NT2/D1 (cell line): ENCODE data around the gene TRAPPC8.

Source experiments
- DNase-seq: peaks from one replicate; pipeline ENCODE4 v3.0.0-alpha.2; 2011; ENCODE audit warnings: low read depth, low spot score
- H3K27me3 ChIP-seq: 2 replicates; pipeline ENCODE4 v1.6.0; 2011; ENCODE audit warnings: mild to moderate bottlenecking; ENCODE audit not compliant: insufficient read length, insufficient read depth
- H3K36me3 ChIP-seq: 2 replicates; pipeline ENCODE4 v1.6.1; 2011; ENCODE audit warnings: mild to moderate bottlenecking, low read length, mixed read lengths; ENCODE audit not compliant: insufficient read depth, insufficient read length
- H3K4me1 ChIP-seq: 2 replicates; pipeline ENCODE4 v1.5.1; 2011; ENCODE audit not compliant: insufficient read depth, insufficient read length
- H3K4me3 ChIP-seq: 2 replicates; pipeline ENCODE4 v1.5.1; 2011; ENCODE audit warnings: low read depth; ENCODE audit not compliant: insufficient read length
- H3K9ac ChIP-seq: 2 replicates; pipeline ENCODE4 v1.6.0; 2011; ENCODE audit warnings: low read depth; ENCODE audit not compliant: insufficient read length
- H3K9me3 ChIP-seq: 2 replicates; pipeline ENCODE4 v1.5.1; 2011; ENCODE audit warnings: mild to moderate bottlenecking, low read length; ENCODE audit not compliant: insufficient read depth
- SUZ12 ChIP-seq: IDR thresholded peaks from 2 replicates; pipeline ENCODE4 v1.6.1; 2011; ENCODE audit not compliant: insufficient read length, insufficient read depth; ENCODE audit errors: extremely low read depth
- YY1 ChIP-seq: IDR thresholded peaks from 2 replicates; pipeline ENCODE4 v1.6.1; 2011; ENCODE audit not compliant: insufficient read length, insufficient read depth
- ZNF274 ChIP-seq: IDR thresholded peaks from 2 replicates; pipeline ENCODE4 v1.6.1; 2011; ENCODE audit warnings: mild to moderate bottlenecking, low read depth, low read length

TRAPPC8 gene, protein sequence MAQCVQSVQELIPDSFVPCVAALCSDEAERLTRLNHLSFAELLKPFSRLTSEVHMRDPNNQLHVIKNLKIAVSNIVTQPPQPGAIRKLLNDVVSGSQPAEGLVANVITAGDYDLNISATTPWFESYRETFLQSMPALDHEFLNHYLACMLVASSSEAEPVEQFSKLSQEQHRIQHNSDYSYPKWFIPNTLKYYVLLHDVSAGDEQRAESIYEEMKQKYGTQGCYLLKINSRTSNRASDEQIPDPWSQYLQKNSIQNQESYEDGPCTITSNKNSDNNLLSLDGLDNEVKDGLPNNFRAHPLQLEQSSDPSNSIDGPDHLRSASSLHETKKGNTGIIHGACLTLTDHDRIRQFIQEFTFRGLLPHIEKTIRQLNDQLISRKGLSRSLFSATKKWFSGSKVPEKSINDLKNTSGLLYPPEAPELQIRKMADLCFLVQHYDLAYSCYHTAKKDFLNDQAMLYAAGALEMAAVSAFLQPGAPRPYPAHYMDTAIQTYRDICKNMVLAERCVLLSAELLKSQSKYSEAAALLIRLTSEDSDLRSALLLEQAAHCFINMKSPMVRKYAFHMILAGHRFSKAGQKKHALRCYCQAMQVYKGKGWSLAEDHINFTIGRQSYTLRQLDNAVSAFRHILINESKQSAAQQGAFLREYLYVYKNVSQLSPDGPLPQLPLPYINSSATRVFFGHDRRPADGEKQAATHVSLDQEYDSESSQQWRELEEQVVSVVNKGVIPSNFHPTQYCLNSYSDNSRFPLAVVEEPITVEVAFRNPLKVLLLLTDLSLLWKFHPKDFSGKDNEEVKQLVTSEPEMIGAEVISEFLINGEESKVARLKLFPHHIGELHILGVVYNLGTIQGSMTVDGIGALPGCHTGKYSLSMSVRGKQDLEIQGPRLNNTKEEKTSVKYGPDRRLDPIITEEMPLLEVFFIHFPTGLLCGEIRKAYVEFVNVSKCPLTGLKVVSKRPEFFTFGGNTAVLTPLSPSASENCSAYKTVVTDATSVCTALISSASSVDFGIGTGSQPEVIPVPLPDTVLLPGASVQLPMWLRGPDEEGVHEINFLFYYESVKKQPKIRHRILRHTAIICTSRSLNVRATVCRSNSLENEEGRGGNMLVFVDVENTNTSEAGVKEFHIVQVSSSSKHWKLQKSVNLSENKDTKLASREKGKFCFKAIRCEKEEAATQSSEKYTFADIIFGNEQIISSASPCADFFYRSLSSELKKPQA (N-terminal part only)

DNA sequence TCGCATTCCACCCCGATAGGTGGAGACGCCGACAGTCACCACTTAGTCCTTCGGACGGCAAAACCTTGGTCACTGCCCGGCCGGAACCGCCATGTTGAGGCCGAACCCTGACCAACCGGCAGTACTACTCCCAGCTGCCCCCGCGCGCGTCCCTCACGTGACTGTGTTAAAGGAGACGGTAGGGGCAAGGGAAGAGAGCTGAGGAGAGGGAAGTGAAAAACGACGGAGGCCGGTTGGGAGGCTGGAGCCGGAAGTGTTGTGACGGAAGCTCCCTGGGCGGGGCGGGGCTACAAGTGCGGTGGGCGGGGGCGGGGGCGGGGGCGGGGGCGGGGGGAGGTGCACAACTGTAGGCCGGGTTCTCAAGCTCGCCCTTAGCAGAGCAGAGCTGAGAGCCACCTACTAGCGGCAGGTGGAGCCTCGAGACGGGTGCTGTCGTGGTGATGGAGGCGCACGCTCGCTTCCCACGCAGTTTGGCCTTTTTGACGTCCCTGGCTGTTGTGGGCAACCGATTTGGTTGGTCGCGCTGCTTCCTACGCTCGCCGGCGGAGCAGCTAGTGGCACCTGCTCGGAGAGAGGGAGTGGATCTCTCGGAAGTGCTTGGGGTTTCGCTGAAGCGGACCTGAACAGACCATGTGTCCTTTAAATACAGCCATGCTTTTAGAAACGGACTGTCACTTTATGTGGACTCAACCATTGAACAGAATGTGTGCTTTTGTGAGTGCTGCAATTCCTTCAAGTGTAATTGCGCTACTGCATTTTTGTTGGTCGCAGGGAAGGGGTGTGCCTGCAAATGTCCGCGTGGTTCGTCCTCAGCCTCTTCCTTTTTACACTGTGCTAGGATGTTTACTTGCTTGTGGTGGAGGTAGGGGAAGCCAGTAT lies at the start of gene TRAPPC8:
TSS of gene TRAPPC8 (minus strand) at position 130 of the 879 bp plus-strand sequence. CDS start 364 bp downstream, outside the sequence.
- Histone ChIP-seq H3K27me3 (peaks cover 3% of the 10 kb centered on the region), H3K9me3 (no peaks in the 10 kb centered on the region; the same call in 1 of the 2 replicates), H3K4me3 (peak within 1 kb of the TSS; percentile 97), H3K36me3 (peaks cover 6% of the 10 kb centered on the region), H3K9ac (peak within 1 kb of the TSS; percentile 95), H3K4me1 (peaks cover 3% of the 10 kb centered on the region)
- peak; percentile 92 for DNase-seq
- TF ChIP-seq SUZ12, result no peak
- TF ChIP-seq YY1, result peak; percentile 75

DNA sequence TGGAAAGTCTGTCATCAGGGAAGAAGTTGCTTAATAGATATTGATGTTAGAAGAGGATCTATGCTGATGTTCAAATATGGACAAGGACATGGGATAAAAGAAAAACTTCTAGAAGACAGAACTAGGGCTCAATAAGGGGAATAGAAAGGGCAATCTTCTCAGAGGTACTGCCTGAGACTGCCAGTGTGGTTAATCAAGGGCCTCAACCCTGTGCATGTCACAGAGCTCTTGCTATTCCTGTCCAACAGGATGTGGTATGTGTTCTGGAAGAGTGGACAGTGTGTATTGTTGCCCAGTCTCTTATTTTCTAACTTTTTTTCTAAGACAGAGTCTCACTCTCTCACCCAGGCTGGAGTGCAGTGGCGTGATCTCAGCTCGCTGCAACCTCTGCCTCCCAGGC lies 47.9 kb upstream of the TRAPPC8 start:
- Histone ChIP-seq H3K4me1 (peaks cover 2% of the 10 kb centered on the region), H3K36me3 (no peaks in the 10 kb centered on the region), H3K9ac (no peak overlapping the region), H3K9me3 (0 out of 2 replicates have a peak, but pooled peaks cover 1% of the 10 kb centered on the region), H3K4me3 (no peak overlapping the region), H3K27me3 (no peaks in the 10 kb centered on the region)
- TF ChIP-seq YY1 (no peak), SUZ12 (no peak), ZNF274 (no peak)
- no peak for DNase-seq

DNA sequence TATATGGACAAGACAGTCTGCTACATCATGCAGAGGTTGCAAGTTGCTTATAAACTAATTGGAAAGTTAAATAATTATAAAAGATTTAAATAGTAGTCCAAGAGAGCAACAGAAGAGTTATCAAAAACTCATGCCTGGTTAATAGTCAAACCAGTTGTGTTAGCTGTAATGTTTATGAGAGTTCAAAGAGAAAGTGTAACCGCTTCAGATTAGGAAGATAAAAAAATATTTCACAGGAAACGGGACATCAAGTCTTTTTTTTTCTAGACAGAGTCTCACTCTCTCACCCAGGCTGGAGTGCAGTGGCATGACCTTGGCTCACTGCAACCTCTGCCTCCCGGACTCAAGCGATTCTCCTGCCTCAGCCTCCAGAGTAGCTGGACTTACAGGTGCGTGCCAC lies 41.0 kb upstream of the TRAPPC8 start:
- peaks cover 6% of the 10 kb centered on the region; the same call in 1 of the 2 replicates for H3K9me3 ChIP-seq
- TF ChIP-seq YY1 (no peak), SUZ12 (no peak), ZNF274 (no peak)
- H3K9ac ChIP-seq, result no peak overlapping the region
- no peaks in the 10 kb centered on the region for H3K4me1 ChIP-seq
- no peak overlapping the region for H3K4me3 ChIP-seq
- H3K27me3 ChIP-seq, result no peaks in the 10 kb centered on the region
- DNase-seq, result no peak
- H3K36me3 ChIP-seq, result no peaks in the 10 kb centered on the region

DNA sequence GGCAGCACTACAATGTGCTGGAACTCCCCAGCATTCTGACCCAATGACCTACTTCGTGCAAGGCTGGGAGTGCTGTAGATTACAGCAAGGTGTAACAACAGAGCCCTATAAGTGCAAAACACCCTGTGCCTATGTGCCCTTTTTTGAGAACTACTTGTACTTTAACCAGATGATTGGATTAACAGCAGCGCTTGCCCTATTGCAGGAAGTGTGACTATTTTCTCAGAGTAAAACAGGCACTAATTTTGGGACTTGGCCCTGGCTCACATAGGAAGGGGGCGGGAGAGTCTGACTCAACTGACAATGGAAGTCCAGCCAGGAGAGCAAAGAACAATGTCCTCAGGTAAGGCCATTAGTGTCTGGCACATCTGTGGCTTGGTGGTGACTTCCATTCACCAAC lies 40.1 kb upstream of the TRAPPC8 start:
- TF ChIP-seq YY1 (no peak), SUZ12 (no peak), ZNF274 (no peak)
- no peak overlapping the region for H3K4me3 ChIP-seq
- H3K27me3 ChIP-seq, result no peaks in the 10 kb centered on the region
- peaks cover 16% of the 10 kb centered on the region for H3K9me3 ChIP-seq
- no peak for DNase-seq
- no peak overlapping the region for H3K9ac ChIP-seq
- no peaks in the 10 kb centered on the region for H3K36me3 ChIP-seq
- H3K4me1 ChIP-seq, result no peaks in the 10 kb centered on the region

DNA sequence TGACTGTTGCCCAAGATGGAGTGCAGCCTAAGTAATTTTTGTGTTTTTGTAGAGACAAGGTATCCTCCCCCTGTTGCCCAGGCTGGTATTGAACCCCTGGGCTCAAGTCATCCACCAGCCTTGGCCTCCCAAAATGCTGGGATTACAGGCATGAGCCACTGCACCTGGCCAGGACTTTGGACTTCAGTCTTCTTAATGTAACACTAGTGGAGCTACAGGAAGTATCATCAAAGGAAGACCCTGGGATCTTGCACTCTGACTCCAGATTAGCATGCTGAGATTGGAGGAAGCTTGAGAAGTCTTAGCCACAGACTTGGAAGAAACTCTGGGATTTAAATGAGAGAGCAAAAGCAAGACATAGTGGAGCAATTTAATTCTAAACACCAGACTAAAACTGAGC lies 37.9 kb upstream of the TRAPPC8 start:
- TF ChIP-seq YY1 (no peak), SUZ12 (no peak), ZNF274 (no peak)
- Histone ChIP-seq H3K9ac (no peak overlapping the region), H3K9me3 (peaks cover 27% of the 10 kb centered on the region), H3K36me3 (no peaks in the 10 kb centered on the region), H3K4me1 (no peaks in the 10 kb centered on the region), H3K27me3 (no peaks in the 10 kb centered on the region), H3K4me3 (no peak overlapping the region)
- no peak for DNase-seq

DNA sequence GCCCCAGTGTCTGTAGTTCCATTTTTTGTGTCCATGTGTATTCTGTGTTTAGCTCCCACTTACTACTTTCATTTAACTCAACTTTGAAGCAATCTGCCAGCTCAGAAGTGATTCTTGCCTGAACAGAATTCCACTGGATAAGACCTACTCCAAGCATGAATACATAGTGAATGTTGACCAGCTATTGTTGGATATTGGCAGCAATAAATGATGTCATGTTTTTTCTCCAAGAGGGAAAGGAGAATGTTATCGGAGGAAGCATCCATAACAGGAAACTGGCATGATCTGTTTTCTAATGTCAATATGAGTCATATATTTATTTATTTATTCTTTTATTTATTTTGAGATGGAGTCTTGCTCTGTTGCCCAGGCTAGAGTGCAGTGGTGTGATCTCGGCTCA lies 36.8 kb upstream of the TRAPPC8 start:
- Histone ChIP-seq H3K36me3 (no peaks in the 10 kb centered on the region), H3K9me3 (peaks cover 29% of the 10 kb centered on the region), H3K4me1 (no peaks in the 10 kb centered on the region), H3K27me3 (no peaks in the 10 kb centered on the region), H3K4me3 (no peak overlapping the region), H3K9ac (no peak overlapping the region)
- TF ChIP-seq YY1 (no peak), SUZ12 (no peak), ZNF274 (no peak)
- DNase-seq, result no peak
